Astrocyte of the hippocampus (primary cell): Measurements from ENCODE around the gene CCRL2.
"Not testable (repeated sequence)": the region's sequence is repeated elsewhere in the genome, so short reads cannot be mapped to it uniquely, and the experiment has no call there.

Experiments
- DNase-seq: peaks from one replicate; pipeline ENCODE4 v3.0.0; 2011; ENCODE audit warnings: low read depth, low spot score

CCRL2 gene

GRCh38 chr3:46427916-46428833 is 21.1 kb downstream of the CCRL2 start:
- DNase-seq = no peak

- DNase-seq = no peak
Measured at GRCh38 chr3:46429250-46429649, 22.2 kb downstream of the CCRL2 start.

- DNase-seq = no peak
Measured at GRCh38 chr3:46429671-46430070, 22.6 kb downstream of the CCRL2 start.

GRCh38 chr3:46430879-46431278 is 23.8 kb downstream of the CCRL2 start:
- DNase-seq = not testable (repeated sequence)

GRCh38 chr3:46431905-46432304 is 24.8 kb downstream of the CCRL2 start:
- not testable (repeated sequence) for DNase-seq

- DNase-seq = not testable (repeated sequence)
Measured at GRCh38 chr3:46433118-46433517, 26.1 kb downstream of the CCRL2 start.

GRCh38 chr3:46433841-46434240 is 26.8 kb downstream of the CCRL2 start:
- DNase-seq = no peak

- no peak for DNase-seq
Measured at GRCh38 chr3:46435081-46435726, 28.1 kb downstream of the CCRL2 start.

GRCh38 chr3:46438831-46439230 is 31.8 kb downstream of the CCRL2 start:
- DNase-seq = no peak

- no peak for DNase-seq
Measured at GRCh38 chr3:46440531-46441294, 33.7 kb downstream of the CCRL2 start.

- DNase-seq = peak; percentile 53
Measured at GRCh38 chr3:46442576-46443530, 35.8 kb downstream of the CCRL2 start.

GRCh38 chr3:46447228-46447985 is 40.3 kb downstream of the CCRL2 start:
- DNase-seq = no peak

GRCh38 chr3:46448721-46449120 is 41.7 kb downstream of the CCRL2 start:
- DNase-seq = no peak

GRCh38 chr3:46449755-46450552 is 42.9 kb downstream of the CCRL2 start:
- DNase-seq = no peak

GRCh38 chr3:46453526-46454208 is 46.6 kb downstream of the CCRL2 start:
- no peak for DNase-seq

GRCh38 chr3:46454209-46454595 is 47.1 kb downstream of the CCRL2 start:
- DNase-seq = no peak

- no peak for DNase-seq
Measured at GRCh38 chr3:46454606-46455005, 47.5 kb downstream of the CCRL2 start.

GRCh38 chr3:46455231-46456115 is 48.4 kb downstream of the CCRL2 start:
- DNase-seq = no peak
